ENCODE results near the gene MTCL1.

MTCL1 gene

GRCh38 chr18:8688216-8688800 is 17.0 kb upstream of the MTCL1 start:
- no peak for DNase-seq (ENCODE audit: low read depth)

GRCh38 chr18:8688816-8689215 is 16.5 kb upstream of the MTCL1 start:
- DNase-seq (ENCODE audit: low read depth), result no peak

GRCh38 chr18:8689517-8689916 is 15.8 kb upstream of the MTCL1 start:
- DNase-seq (ENCODE audit: low read depth), result no peak

- DNase-seq (ENCODE audit: low read depth), result no peak
Observed at GRCh38 chr18:8694891-8695290, 10.5 kb upstream of the MTCL1 start.

GRCh38 chr18:8695932-8696517 is 9.3 kb upstream of the MTCL1 start:
- DNase-seq (ENCODE audit: low read depth), result no peak

- peak; percentile 54 for DNase-seq (ENCODE audit: low read depth)
Observed at GRCh38 chr18:8696749-8697211, 8.6 kb upstream of the MTCL1 start.

- no peak for DNase-seq (ENCODE audit: low read depth)
Observed at GRCh38 chr18:8699126-8699525, 6.2 kb upstream of the MTCL1 start.

- DNase-seq (ENCODE audit: low read depth), result peak; percentile 51
Observed at GRCh38 chr18:8699948-8700347, 5.4 kb upstream of the MTCL1 start.

GRCh38 chr18:8701546-8702118 is 3.7 kb upstream of the MTCL1 start:
- DNase-seq (ENCODE audit: low read depth), result peak; percentile 77

- DNase-seq (ENCODE audit: low read depth), result no peak
Observed at GRCh38 chr18:8702668-8703067, 2.7 kb upstream of the MTCL1 start.

- DNase-seq (ENCODE audit: low read depth), result no peak
Observed at GRCh38 chr18:8703092-8703709, 2.2 kb upstream of the MTCL1 start.

GRCh38 chr18:8703781-8704301 is 1.5 kb upstream of the MTCL1 start:
- no peak for DNase-seq (ENCODE audit: low read depth)

GRCh38 chr18:8704361-8705237 is 757 bp upstream of the MTCL1 start:
- DNase-seq (ENCODE audit: low read depth), result peak; percentile 90

- DNase-seq (ENCODE audit: low read depth), result no peak
Observed at GRCh38 chr18:8705961-8706790, 820 bp downstream of the MTCL1 start.

GRCh38 chr18:8706791-8707555 is 1.6 kb downstream of the MTCL1 start:
- DNase-seq (ENCODE audit: low read depth), result peak; percentile 48

GRCh38 chr18:8707556-8708300 is 2.4 kb downstream of the MTCL1 start:
- peak; percentile 57 for DNase-seq (ENCODE audit: low read depth)

- DNase-seq (ENCODE audit: low read depth), result no peak
Observed at GRCh38 chr18:8708670-8709069, 3.3 kb downstream of the MTCL1 start.

- no peak for DNase-seq (ENCODE audit: low read depth)
Observed at GRCh38 chr18:8709248-8710059, 4.1 kb downstream of the MTCL1 start.

GRCh38 chr18:8711736-8712135 is 6.4 kb downstream of the MTCL1 start:
- no peak for DNase-seq (ENCODE audit: low read depth)
